Ramos (cell line): ENCODE data around the gene MYT1.
"Not testable (repeated sequence)": the region's sequence is repeated elsewhere in the genome, so short reads cannot be mapped to it uniquely, and the experiment has no call there.

Source experiments
- in situ Hi-C: fragments of 300-500 bp; cut with MboI; formaldehyde crosslinking; loops from one replicate; pipeline ENCODE4 v1.14.3; 2022; ENCODE audit warnings: low sequenced_read_pairs; ENCODE audit not compliant: unreplicated experiment

The MYT1 gene

GRCh38 chr20:64165866-64166600, 1.8 kb downstream of the MYT1 start:
- in situ Hi-C loops, result no loop called here

GRCh38 chr20:64166721-64167615, 2.7 kb downstream of the MYT1 start:
- in situ Hi-C loops, result no loop called here

GRCh38 chr20:64167676-64168075, 3.4 kb downstream of the MYT1 start:
- in situ Hi-C loops, result no loop called here

DNA sequence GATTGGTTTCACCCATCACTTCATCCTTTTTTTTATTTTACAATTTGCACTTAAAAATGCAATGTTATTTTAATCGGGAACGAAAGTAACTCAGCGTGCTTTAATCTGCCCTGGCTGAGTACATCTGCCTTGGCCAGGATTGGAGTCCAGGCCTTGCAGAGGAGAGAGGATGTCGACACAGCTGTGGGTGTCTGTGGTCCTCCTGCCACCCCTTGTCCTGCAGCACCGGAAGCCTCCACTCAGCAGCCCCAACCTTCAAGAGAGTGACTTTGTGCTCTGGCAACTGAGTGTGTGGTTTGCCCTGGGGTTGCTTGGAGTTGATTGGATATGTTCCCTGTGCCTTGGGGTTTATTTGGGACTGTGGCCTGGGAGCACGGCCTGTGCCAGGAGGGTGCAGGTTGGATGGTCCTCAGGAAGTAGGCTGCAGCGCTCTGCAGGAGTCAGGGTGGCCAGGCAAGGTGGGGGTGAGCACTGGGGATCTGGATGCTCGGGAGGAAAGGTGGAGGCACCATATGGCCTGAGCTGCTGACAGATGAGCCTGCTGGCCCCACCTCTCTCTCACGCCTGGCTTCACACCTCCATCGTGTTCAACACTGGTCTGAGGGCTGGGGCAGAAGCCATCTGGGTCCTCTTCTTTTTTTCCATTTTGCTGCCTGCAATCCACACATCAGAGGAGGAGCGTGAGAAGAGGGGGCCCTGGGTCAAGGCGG, 4.3 kb downstream of the MYT1 start:
- in situ Hi-C loops, result no loop called here

- in situ Hi-C loops, result no loop called here
Observed at GRCh38 chr20:64169091-64169560, 4.9 kb downstream of the MYT1 start.

DNA sequence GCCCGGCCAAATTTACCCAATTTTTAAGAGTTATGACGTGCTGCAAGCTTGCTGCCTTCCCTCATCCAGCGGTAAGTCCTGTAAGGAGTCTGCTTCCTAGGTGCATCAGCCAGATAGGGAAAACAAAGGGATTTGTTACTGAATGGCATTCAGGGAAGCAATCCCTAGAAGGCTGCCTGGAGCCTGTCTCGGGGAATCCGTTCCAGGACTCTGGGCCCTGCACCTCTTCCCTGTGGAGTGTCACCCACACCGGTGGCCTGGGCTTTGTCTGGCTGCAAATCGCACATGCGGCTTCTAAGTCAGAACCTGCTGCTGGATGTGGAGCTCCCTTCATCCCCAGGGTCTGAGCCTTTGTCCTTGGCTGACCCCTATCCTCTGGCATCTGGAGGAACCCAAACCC, 7.0 kb downstream of the MYT1 start:
- in situ Hi-C loops, result no loop called here

GRCh38 chr20:64173116-64173515, 8.9 kb downstream of the MYT1 start:
- in situ Hi-C loops, result no loop called here

DNA sequence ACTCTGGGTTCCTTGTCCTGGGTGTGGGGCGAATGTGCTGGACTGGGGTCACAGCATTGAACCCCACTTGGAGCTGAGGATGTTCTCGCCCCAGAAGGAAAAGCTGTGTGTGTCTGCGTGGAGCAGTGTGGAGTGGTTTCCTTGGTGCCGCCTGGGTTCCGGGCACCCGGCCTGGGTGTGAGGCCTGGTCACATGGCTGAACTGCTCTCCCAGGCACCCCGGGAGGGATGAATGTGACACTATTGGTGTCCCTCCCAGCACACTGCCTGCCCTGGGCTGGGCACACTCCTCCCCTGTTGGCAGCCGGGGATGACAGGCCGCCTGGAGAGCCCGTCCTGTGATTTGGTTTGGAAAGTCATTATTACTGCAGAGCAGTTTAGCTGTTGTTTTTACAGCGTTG, 12.3 kb downstream of the MYT1 start:
- in situ Hi-C loops, result no loop called here

GRCh38 chr20:64176971-64177370, 12.7 kb downstream of the MYT1 start:
- in situ Hi-C loops, result no loop called here

- in situ Hi-C loops, result no loop called here
Observed at GRCh38 chr20:64177384-64177783, 13.1 kb downstream of the MYT1 start.

- in situ Hi-C loops, result no loop called here
Observed at GRCh38 chr20:64177787-64178186, 13.5 kb downstream of the MYT1 start.

GRCh38 chr20:64178925-64179324, 14.7 kb downstream of the MYT1 start:
- in situ Hi-C loops, result not testable (repeated sequence)

DNA sequence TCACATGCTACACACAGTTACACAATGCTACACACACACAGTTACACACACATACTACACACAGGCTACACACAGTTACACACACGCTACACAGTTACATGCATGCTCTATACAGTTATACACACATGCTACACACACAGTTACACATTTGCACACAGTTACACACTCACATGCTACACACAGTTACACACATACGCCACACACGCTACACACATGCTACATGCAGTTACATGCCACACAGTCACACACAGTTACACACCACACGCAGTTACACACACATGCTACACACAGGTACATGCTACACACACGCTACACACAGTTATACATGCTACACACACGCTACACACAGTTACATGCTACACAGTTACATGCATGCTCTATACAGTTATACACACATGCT, 15.6 kb downstream of the MYT1 start:
- in situ Hi-C loops, result no loop called here

DNA sequence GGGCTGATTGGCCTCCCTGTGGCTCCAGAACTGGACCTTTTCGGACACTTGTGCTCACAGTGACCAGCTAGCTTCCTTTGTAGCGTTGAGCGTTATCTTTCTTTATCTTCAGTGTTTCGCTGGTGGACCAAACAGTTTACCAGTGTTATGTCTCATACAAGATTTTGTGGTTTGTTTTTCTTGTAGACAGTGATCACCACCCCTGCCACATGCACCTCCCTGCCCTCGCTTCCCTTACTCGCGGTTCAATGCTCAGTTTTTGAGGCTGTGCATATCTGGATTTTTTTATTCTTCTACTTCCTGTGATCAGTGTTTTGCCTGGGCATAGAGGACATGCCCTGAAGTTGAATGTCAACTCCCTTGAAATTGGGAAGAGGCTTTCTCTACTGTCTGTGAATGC, 16.4 kb downstream of the MYT1 start:
- in situ Hi-C loops, result no loop called here

GRCh38 chr20:64181391-64181790, 17.1 kb downstream of the MYT1 start:
- in situ Hi-C loops, result no loop called here

DNA sequence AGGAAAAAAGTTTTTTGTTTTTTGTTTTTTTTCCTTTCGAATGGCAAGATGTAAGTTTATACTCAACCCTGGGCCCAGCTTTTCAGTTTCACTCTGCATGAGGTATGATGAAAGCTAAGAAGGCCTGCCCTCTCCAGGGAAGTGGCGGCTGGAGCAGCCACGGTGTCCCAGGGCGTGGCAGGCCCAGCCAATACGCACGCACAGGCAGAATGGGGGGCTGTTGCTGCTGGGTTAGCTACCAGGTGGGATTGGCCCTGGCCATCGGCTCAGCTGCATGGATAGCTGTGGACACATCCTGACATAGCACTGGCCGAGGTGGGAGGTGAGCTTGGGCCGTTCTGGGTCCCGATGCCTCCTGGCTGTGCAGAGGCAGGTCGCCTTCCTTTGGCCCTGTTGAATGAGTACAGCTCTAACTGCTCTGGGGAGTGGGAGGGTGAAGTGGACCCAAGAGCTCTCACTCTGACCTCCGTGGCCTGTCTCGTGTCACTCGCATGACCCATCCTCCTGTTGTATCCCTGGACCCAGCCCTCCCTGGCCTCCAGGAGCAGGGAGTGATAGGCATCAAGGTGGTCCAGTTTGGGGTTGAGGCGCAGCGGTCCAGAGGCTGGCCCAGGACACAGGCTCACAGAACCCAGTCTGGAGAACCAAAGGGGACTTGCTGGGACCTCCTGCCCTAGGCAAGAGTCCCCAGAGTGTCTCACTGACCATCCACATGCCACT, 18.1 kb downstream of the MYT1 start:
- in situ Hi-C loops, result no loop called here

DNA sequence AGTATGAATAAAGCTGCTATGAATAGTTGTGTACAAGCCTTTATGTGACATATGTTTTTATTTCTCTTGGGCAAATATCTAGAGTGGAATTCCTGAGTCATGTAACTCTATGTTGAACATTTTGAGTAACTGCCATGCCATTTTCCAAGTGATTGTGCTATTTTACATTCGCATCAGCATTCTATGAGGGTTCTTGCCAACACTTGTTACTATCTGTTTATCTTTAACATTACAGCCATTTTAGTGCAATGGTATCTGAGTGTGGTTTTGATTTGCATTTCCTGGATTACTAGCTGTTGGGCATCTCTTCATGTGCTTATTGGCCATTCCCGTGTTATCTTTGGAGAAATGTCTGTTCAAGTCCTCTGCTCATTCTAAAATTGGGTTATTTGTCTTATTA, 19.1 kb downstream of the MYT1 start:
- in situ Hi-C loops, result no loop called here

GRCh38 chr20:64184795-64185194, 20.5 kb downstream of the MYT1 start:
- in situ Hi-C loops, result no loop called here

DNA sequence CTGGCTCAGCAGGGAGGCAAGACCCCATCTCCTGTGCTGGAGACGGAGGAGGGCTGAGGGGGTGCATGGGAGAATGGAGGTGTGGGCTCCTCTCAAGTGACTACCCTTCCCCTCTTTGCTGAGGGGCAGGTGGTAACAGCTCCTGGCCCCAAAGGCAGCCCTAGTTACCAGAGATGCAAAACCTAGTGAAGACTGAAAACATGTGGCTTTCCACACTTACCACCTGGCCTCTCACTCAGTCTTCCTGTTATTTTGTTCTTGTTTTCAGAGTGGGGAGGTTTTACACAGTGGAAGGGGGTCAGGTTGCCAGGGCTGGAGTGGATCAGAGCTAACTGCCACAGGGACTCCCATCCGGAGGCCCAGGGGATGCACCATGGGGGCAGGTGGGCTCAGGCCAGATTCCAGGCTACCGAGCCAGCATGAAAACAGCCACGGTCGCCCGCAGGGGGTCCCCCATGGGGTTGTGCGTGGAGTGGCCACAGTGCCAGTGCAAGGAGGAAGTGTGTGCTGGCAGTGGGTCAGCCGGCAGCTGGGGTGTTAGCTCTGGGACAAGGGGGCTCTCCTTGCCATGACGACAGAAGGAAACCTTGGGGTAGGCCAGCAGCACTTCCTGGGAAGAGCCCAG, 21.1 kb downstream of the MYT1 start:
- in situ Hi-C loops, result no loop called here
